ENCODE measurements around the gene FAM171A1.

FAM171A1 gene

GRCh38 chr10:15183689-15184481 lies 187.2 kb downstream of the FAM171A1 start:
- Histone ChIP-seq H3K9ac (ENCODE audit: low read length) (no peak overlapping the region), H3K27me3 (replicated peaks; ENCODE audit: insufficient read depth, low read length) (no peaks in the 10 kb centered on the region), H4K20me1 (ENCODE audit: insufficient read depth, low read length) (no peaks in the 10 kb centered on the region), H3K4me2 (ENCODE audit: low read depth, low read length) (no peak overlapping the region), H3K4me1 (ENCODE audit: low read length) (no peaks in the 10 kb centered on the region), H3K27ac (ENCODE audit: low read length) (no peak overlapping the region), H3K4me3 (ENCODE audit: low read length) (no peak overlapping the region), H3K36me3 (replicated peaks; ENCODE audit: insufficient read depth, low read length) (no peaks in the 10 kb centered on the region), H3K9me2 (replicated peaks; ENCODE audit: insufficient read depth, low read length) (no peaks in the 10 kb centered on the region), H2AFZ (ENCODE audit: low read length) (no peak overlapping the region), H3K79me2 (ENCODE audit: low read length) (no peaks in the 10 kb centered on the region), H3F3A (ENCODE audit: insufficient read depth, low read length) (no peaks in the 10 kb centered on the region), H3K9me3 (replicated peaks; ENCODE audit: insufficient read depth, low read length) (no peaks in the 10 kb centered on the region)
- DNase-seq: no peak
- no peak for TF ChIP-seq EZH2phosphoT487 (IDR thresholded peaks at IDR 0.05; ENCODE audit: low read length)
- TF ChIP-seq EZH2 (optimal IDR thresholded peaks at IDR 0.05; ENCODE audit: low read depth, low read length): no peak
- no peak for TF ChIP-seq CTCF (IDR thresholded peaks at IDR 0.05; ENCODE audit: low read length)

- Histone ChIP-seq H2AFZ (ENCODE audit: low read length) (no peak overlapping the region), H3K4me1 (ENCODE audit: low read length) (no peaks in the 10 kb centered on the region), H3K9me3 (replicated peaks; ENCODE audit: insufficient read depth, low read length) (no peaks in the 10 kb centered on the region), H3K4me2 (ENCODE audit: low read depth, low read length) (no peak overlapping the region), H3K79me2 (ENCODE audit: low read length) (no peaks in the 10 kb centered on the region), H3K9me2 (replicated peaks; ENCODE audit: insufficient read depth, low read length) (no peaks in the 10 kb centered on the region), H3K36me3 (replicated peaks; ENCODE audit: insufficient read depth, low read length) (no peaks in the 10 kb centered on the region), H3F3A (ENCODE audit: insufficient read depth, low read length) (no peaks in the 10 kb centered on the region), H3K27ac (ENCODE audit: low read length) (no peak overlapping the region), H3K27me3 (replicated peaks; ENCODE audit: insufficient read depth, low read length) (no peaks in the 10 kb centered on the region), H4K20me1 (ENCODE audit: insufficient read depth, low read length) (no peaks in the 10 kb centered on the region), H3K4me3 (ENCODE audit: low read length) (no peak overlapping the region), H3K9ac (ENCODE audit: low read length) (no peak overlapping the region)
- TF ChIP-seq EZH2 (optimal IDR thresholded peaks at IDR 0.05; ENCODE audit: low read depth, low read length) (no peak), EZH2phosphoT487 (IDR thresholded peaks at IDR 0.05; ENCODE audit: low read length) (no peak), CTCF (IDR thresholded peaks at IDR 0.05; ENCODE audit: low read length) (no peak)
- DNase-seq: no peak
Observed at GRCh38 chr10:15182540-15183207, 188.4 kb downstream of the FAM171A1 start.

- H3K4me3 ChIP-seq (ENCODE audit: low read length): no peak overlapping the region
- H4K20me1 ChIP-seq (ENCODE audit: insufficient read depth, low read length): no peaks in the 10 kb centered on the region
- H3K9me3 ChIP-seq (replicated peaks; ENCODE audit: insufficient read depth, low read length): no peaks in the 10 kb centered on the region
- DNase-seq: no peak
- no peak overlapping the region for H2AFZ ChIP-seq (ENCODE audit: low read length)
- no peaks in the 10 kb centered on the region for H3K4me1 ChIP-seq (ENCODE audit: low read length)
- no peak overlapping the region for H3K4me2 ChIP-seq (ENCODE audit: low read depth, low read length)
- H3K27ac ChIP-seq (ENCODE audit: low read length): no peak overlapping the region
- H3K9ac ChIP-seq (ENCODE audit: low read length): no peak overlapping the region
- TF ChIP-seq CTCF (IDR thresholded peaks at IDR 0.05; ENCODE audit: low read length) (no peak), EZH2phosphoT487 (IDR thresholded peaks at IDR 0.05; ENCODE audit: low read length) (no peak), EZH2 (optimal IDR thresholded peaks at IDR 0.05; ENCODE audit: low read depth, low read length) (no peak)
- H3K79me2 ChIP-seq (ENCODE audit: low read length): no peaks in the 10 kb centered on the region
- no peaks in the 10 kb centered on the region for H3K27me3 ChIP-seq (replicated peaks; ENCODE audit: insufficient read depth, low read length)
- H3F3A ChIP-seq (ENCODE audit: insufficient read depth, low read length): no peaks in the 10 kb centered on the region
- H3K9me2 ChIP-seq (replicated peaks; ENCODE audit: insufficient read depth, low read length): no peaks in the 10 kb centered on the region
- no peaks in the 10 kb centered on the region for H3K36me3 ChIP-seq (replicated peaks; ENCODE audit: insufficient read depth, low read length)
Observed at GRCh38 chr10:15181576-15182156, 189.4 kb downstream of the FAM171A1 start.
